Osteoblast (primary cell): ENCODE data around the gene VSIG10. TPM values are rescaled to one million over a fixed set of nuclear protein-coding genes. Genes with fewer than 3 reads are reported as not detected.

Experiments
- DNase-seq: peaks from one replicate; pipeline ENCODE4 v3.0.0; 2011; ENCODE audit warnings: low spot score, mixed read lengths; ENCODE audit not compliant: insufficient read length; ENCODE audit errors: missing footprints
- H2AFZ ChIP-seq: 2 replicates; pipeline ENCODE4 v1.6.0; 2011; ENCODE audit warnings: mild to moderate bottlenecking, low read length
- H3K27ac ChIP-seq: 2 replicates; pipeline ENCODE4 v1.5.1; 2011; ENCODE audit warnings: mild to moderate bottlenecking, low read depth, low read length, moderate library complexity
- H3K27me3 ChIP-seq: 2 replicates; pipeline ENCODE4 v1.6.0; 2012; ENCODE audit warnings: mild to moderate bottlenecking, control low read depth, inconsistent platforms, low read length, moderate library complexity; ENCODE audit not compliant: insufficient read depth
- H3K36me3 ChIP-seq: 2 replicates; pipeline ENCODE4 v1.5.1; 2011; ENCODE audit warnings: mild to moderate bottlenecking, low read length, control low read depth, moderate library complexity; ENCODE audit not compliant: insufficient read depth
- H3K4me1 ChIP-seq: 2 replicates; pipeline ENCODE4 v1.5.1; 2011; ENCODE audit warnings: mild to moderate bottlenecking, low read length, control low read depth, moderate library complexity; ENCODE audit not compliant: insufficient read depth
- H3K4me2 ChIP-seq: 2 replicates; pipeline ENCODE4 v1.6.0; 2011; ENCODE audit warnings: mild to moderate bottlenecking, low read length; ENCODE audit not compliant: insufficient read depth
- H3K4me3 ChIP-seq: fragments of 200-600 bp; sonication (generic); 3 replicates; pipeline ENCODE4 v1.5.1; 2012; ENCODE audit warnings: mild to moderate bottlenecking, low read length, inconsistent platforms; ENCODE audit not compliant: insufficient read depth
- H3K79me2 ChIP-seq: 2 replicates; pipeline ENCODE4 v1.6.0; 2012; ENCODE audit warnings: mild to moderate bottlenecking, low read length, control low read depth, inconsistent platforms; ENCODE audit not compliant: insufficient read depth
- H3K9me3 ChIP-seq: 2 replicates; pipeline ENCODE4 v1.5.1; 2011; ENCODE audit warnings: low read depth, low read length, control low read depth
- H4K20me1 ChIP-seq: 2 replicates; pipeline ENCODE4 v1.6.0; 2012; ENCODE audit warnings: mild to moderate bottlenecking, low read length, control low read depth; ENCODE audit not compliant: insufficient read depth
- total RNA-seq: library from RNA; depleted of rRNA; stranded (reverse); fragments of >200 nt; gene quantifications from 2 replicates; pipeline ENCODE4 v1.2.3, GENCODE V29; 2012
- TF ChIP-seq, protein P1 (sequence below): IDR thresholded peaks from 2 replicates; pipeline ENCODE4 v1.5.1; 2011; ENCODE audit warnings: mild to moderate bottlenecking, low read depth, low read length, moderate library complexity; ENCODE audit errors: extremely low read depth

VSIG10 gene
- total RNA-seq, 1 donor, result 30.4 TPM

DNA sequence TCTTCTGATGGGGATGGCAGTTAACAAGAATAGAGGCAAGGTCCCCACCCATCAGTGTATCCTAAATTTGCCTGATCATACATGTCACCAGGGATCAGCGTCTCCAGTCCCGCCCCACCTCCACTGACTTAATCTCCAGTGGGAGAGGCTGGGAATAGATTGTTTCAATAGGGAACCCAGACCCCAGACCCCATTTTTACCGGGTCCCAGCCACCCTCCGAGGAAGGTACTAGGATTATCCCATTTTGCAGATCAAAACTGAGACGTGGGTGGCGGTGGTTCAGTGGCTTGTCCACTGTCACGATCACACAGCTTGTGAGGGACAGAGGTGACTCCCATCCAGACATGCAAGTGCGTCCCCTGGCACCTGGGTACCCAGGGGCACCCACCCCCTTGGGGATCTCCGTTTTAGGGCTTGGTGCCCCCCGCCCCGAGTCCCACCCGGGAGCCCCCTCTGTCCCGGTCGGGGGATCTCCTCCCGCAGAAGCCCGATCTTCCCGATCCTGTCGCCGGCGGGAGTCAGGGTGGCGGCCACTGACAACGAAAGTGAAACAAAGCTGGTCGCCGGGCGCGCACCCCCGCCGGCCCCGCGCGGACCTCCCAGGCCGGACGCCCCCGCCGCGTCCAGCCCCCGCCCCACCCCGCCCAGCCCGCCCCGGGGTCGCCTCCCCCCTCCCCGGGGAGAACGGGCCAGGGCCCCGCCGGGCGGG lies 43.4 kb downstream of the VSIG10 start:
- H3K4me1 ChIP-seq, result peaks cover 34% of the 10 kb centered on the region

DNA sequence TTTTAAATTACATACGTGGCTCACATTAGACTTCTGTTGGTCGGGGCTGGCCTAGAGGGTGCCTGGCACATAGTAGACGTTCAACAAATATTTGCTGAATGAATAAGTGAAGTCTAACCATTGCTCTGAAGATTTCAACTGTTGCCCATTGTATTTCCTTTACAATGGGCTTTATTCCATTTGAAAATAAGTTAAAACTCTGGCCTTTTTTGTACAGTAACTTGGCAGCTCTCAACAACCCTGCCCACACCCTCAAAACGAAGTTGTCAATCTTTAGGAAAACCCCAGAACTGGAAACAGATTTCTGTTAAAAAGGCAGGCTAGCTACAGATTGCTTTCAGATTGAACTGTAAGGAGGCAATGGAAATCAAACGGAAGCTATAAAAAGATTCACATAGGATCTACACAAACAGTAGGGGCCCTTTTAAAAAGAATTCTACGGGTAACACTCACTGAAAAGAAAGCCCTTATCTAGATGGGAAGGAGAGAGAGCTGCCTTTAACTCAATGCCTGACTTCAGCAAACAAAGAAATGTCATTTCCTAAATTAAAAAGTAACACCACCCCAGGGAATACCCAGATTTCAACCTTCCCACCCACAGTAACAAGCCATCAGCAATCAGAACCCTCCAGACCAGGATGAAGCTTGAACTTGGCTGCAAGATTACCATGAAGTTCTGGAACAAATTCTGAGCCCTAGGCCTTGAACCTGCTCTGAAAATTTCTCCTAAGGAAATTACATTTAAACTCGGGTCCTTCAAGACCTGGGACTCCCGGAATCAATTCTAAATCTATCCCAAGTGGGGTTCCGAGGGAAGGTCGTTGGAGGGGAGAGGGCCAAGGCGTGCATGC lies 44.2 kb downstream of the VSIG10 start:
- Histone ChIP-seq H2AFZ (no peak overlapping the region), H3K4me2 (peak overlapping the region; percentile 92), H3K4me1 (peaks cover 38% of the 10 kb centered on the region), H3K27ac (peak overlapping the region; percentile 84), H3K4me3 (peak overlapping the region; percentile 87), H3K79me2 (peaks cover 65% of the 10 kb centered on the region), H3K9me3 (no peaks in the 10 kb centered on the region), H3K36me3 (peaks cover 4% of the 10 kb centered on the region), H4K20me1 (no peaks in the 10 kb centered on the region), H3K27me3 (no peaks in the 10 kb centered on the region)
- peak; percentile 91 for DNase-seq
- TF ChIP-seq, protein P1, sequence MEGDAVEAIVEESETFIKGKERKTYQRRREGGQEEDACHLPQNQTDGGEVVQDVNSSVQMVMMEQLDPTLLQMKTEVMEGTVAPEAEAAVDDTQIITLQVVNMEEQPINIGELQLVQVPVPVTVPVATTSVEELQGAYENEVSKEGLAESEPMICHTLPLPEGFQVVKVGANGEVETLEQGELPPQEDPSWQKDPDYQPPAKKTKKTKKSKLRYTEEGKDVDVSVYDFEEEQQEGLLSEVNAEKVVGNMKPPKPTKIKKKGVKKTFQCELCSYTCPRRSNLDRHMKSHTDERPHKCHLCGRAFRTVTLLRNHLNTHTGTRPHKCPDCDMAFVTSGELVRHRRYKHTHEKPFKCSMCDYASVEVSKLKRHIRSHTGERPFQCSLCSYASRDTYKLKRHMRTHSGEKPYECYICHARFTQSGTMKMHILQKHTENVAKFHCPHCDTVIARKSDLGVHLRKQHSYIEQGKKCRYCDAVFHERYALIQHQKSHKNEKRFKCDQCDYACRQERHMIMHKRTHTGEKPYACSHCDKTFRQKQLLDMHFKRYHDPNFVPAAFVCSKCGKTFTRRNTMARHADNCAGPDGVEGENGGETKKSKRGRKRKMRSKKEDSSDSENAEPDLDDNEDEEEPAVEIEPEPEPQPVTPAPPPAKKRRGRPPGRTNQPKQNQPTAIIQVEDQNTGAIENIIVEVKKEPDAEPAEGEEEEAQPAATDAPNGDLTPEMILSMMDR, result no peak

More for the DNA sequence above, 43.4 kb downstream of the VSIG10 start:
- peak; percentile 81 for DNase-seq
- Histone ChIP-seq H4K20me1 (no peaks in the 10 kb centered on the region), H3K27me3 (no peaks in the 10 kb centered on the region), H3K9me3 (no peaks in the 10 kb centered on the region), H3K27ac (peak overlapping the region; percentile 84), H3K4me2 (peak overlapping the region; percentile 92), H3K4me3 (peak overlapping the region; percentile 87), H3K79me2 (peaks cover 58% of the 10 kb centered on the region), H2AFZ (peak overlapping the region; percentile 35), H3K36me3 (peaks cover 4% of the 10 kb centered on the region)
- TF ChIP-seq, protein P1, result no peak

DNA sequence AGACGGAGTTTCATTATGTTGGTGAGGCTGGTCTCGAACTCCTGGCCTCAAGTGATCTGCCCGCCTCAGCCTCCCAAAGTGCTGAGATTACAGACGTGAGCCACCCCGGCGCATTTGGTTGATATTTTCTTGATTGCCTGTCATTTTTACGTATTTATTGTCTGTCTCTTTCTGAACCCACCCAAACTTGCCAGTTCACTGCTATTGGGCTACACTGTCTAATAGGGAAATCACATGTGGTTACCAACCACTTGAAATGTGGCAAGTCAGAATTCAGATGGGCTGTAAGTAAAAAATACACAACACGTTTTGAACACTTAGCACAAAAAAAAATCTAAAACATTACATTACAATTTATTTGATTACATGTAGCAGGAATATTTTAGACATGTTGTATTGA lies 44.9 kb downstream of the VSIG10 start:
- H4K20me1 ChIP-seq, result no peaks in the 10 kb centered on the region
- peak overlapping the region; percentile 84 for H3K27ac ChIP-seq
- H3K36me3 ChIP-seq, result peaks cover 4% of the 10 kb centered on the region
- peak overlapping the region; percentile 92 for H3K4me2 ChIP-seq
- peaks cover 39% of the 10 kb centered on the region for H3K4me1 ChIP-seq
- no peaks in the 10 kb centered on the region for H3K27me3 ChIP-seq
- H3K4me3 ChIP-seq, result no peak overlapping the region
- TF ChIP-seq, protein P1, result no peak
- DNase-seq, result no peak
- H2AFZ ChIP-seq, result no peak overlapping the region
- H3K79me2 ChIP-seq, result peaks cover 65% of the 10 kb centered on the region
- no peaks in the 10 kb centered on the region for H3K9me3 ChIP-seq

DNA sequence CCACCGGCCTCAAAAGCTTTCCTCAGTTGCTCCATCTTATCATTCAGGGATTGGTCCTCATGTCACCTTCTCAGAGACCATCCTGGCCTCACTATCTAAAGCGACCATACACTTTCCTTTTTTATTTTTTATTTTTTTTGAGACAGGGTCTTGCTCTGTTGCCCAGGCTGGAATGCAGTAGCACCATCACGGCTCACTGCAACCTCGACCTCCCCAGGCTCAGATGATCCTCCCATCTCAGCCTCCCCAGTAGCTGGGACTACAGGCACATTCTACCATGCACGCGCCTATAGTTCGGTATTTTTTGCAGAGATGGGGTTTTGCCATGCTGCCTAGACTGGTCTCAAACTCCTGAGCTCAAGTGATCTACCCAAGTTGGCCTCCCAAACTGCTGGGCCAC lies 45.6 kb downstream of the VSIG10 start:
- H3K4me2 ChIP-seq, result no peak overlapping the region
- H3K4me1 ChIP-seq, result peaks cover 44% of the 10 kb centered on the region
- peaks cover 4% of the 10 kb centered on the region for H3K36me3 ChIP-seq
- no peak overlapping the region for H2AFZ ChIP-seq
- H3K27me3 ChIP-seq, result no peaks in the 10 kb centered on the region
- no peak overlapping the region for H3K27ac ChIP-seq
- TF ChIP-seq, protein P1, result no peak
- peaks cover 69% of the 10 kb centered on the region for H3K79me2 ChIP-seq
- H3K9me3 ChIP-seq, result no peaks in the 10 kb centered on the region
- no peak for DNase-seq
- H4K20me1 ChIP-seq, result peaks cover 2% of the 10 kb centered on the region
- H3K4me3 ChIP-seq, result no peak overlapping the region
